Spleen (tissue), 11 donors: Measurements from ENCODE around the gene ALG12. TPM values are rescaled to one million over a fixed set of nuclear protein-coding genes. Genes with fewer than 3 reads are reported as not detected.

Source experiments
- DNase-seq: peaks from one replicate; pipeline ENCODE4 v3.0.0-alpha.2; 2020
- H3K27ac ChIP-seq, 8 donors: fragments of 200-600 bp; sonication (generic) in 7 of 8; 1 replicate in 4 of 8; 2 replicates in 4 of 8; pipeline versions ENCODE4 v1.5.0 to v1.8.0; 2016 to 2021; ENCODE audit warnings: inconsistent platforms in 4 of 8, mild to moderate bottlenecking in 4 of 8, moderate library complexity in 1 of 8
- H3K27me3 ChIP-seq, 7 donors: fragments of 200-600 bp; sonication (generic) in 6 of 7; replicated peaks in 1 of 7; 1 replicate in 4 of 7; 2 replicates in 3 of 7; pipeline versions ENCODE4 v1.5.0 to v1.8.0; 2016 to 2021; ENCODE audit warnings: inconsistent platforms in 3 of 7, mild to moderate bottlenecking in 1 of 7
- H3K36me3 ChIP-seq, 6 donors: fragments of 200-600 bp; sonication (generic) in 5 of 6; 1 replicate in 4 of 6; 2 replicates in 2 of 6; pipeline versions ENCODE4 v1.5.0 to v1.8.0; 2016 to 2021; ENCODE audit warnings: inconsistent platforms in 2 of 6
- H3K4me1 ChIP-seq, 6 donors: fragments of 200-600 bp; sonication (generic) in 5 of 6; 1 replicate in 3 of 6; 2 replicates in 3 of 6; pipeline versions ENCODE4 v1.5.0 to v1.8.0; 2016 to 2021; ENCODE audit warnings: inconsistent platforms in 3 of 6
- H3K4me3 ChIP-seq, 8 donors: fragments of 200-600 bp; sonication (generic) in 7 of 8; 1 replicate in 4 of 8; 2 replicates in 4 of 8; pipeline versions ENCODE4 v1.5.0 to v1.8.0; 2016 to 2021; ENCODE audit warnings: inconsistent platforms in 4 of 8, mild to moderate bottlenecking in 4 of 8, moderate library complexity in 2 of 8
- H3K9me3 ChIP-seq, 8 donors: fragments of 200-600 bp; sonication (generic) in 7 of 8; 1 replicate in 4 of 8; 2 replicates in 4 of 8; pipeline versions ENCODE4 v1.5.0 to v1.8.0; 2016 to 2021; ENCODE audit warnings: inconsistent platforms in 4 of 8
- POLR2A ChIP-seq, 3 donors: fragments of 450-650 bp; IDR thresholded peaks; one replicate each; pipeline ENCODE4 v1.5.1; 2017; ENCODE audit warnings: antibody characterized with exemption in 3 of 3, mild to moderate bottlenecking in 1 of 3
- POLR2AphosphoS5 ChIP-seq, 3 donors: sonication (generic); formaldehyde crosslinking; IDR thresholded peaks; one replicate each; pipeline ENCODE4 v1.5.1; 2017; ENCODE audit warnings: antibody characterized with exemption in 3 of 3
- WGBS, 5 donors: extraction: QIAGEN DNeasy Blood & Tissue Kit in 3 of 5; methylation state at CpG; one replicate each; pipeline versions ENCODE4 v1.1.5 to v1.1.7; 2013 to 2018; 5-methylcytosine and 5-hydroxymethylcytosine counted together
- intact Hi-C: fragments of 100-400 bp; cut with DNase I; formaldehyde crosslinking; loops from one replicate; pipeline ENCODE4 v1.15.0; 2023; ENCODE audit warnings: low total_unique reads
- polyA plus RNA-seq, 3 donors: library from polyadenylated mRNA; stranded (reverse); fragments of 200-250 nt; gene quantifications; one replicate each; pipeline ENCODE4 v1.2.1, GENCODE V29; 2013
- total RNA-seq, 7 donors: library from RNA; depleted of rRNA in 3 of 7; stranded (reverse); fragments of >200 nt in 3 of 7; fragmentation: NEBNext Ultra II Directional in 4 of 7; extraction: Animal tissue kit (Norgen Biotek cat#: 25700) in 4 of 7; gene quantifications; one replicate each; pipeline versions ENCODE4 v1.1.0 to v1.2.1, GENCODE V29; 2016 to 2021
- TF ChIP-seq, protein P1 (sequence below), 11 experiments: fragments of 200-600 bp in 7 of 11; fragments of 450-650 bp in 4 of 11; sonication (generic) in 4 of 11; IDR thresholded peaks in 8 of 11; conservative IDR thresholded peaks in 3 of 11; 1 replicate in 7 of 11; 2 replicates in 4 of 11; pipeline versions ENCODE4 v1.4.0 to v1.8.0; 2016 to 2021; ENCODE audit warnings: antibody characterized with exemption in 11 of 11, inconsistent platforms in 4 of 11, mild to moderate bottlenecking in 1 of 11
- donor health status: healthy with polysubstance abuse.
- donor health status: DM: no; HTN: no; CAD: no; lungs with moderate emphysema.
- donor health status: DM: no; HTN: no; CAD: no.
- donor health status: Bipolar disorder and iron deficiency.
- donor health status: healthy.
- donor health status: DM: no; HTN: no; CAD: no.
- donor health status: DM: yes; HTN: yes; CAD: no.

ALG12 gene
- total and polyA plus RNA-seq, 10 donors, result 5.7 to 20.1 (median 11.8) TPM

DNA sequence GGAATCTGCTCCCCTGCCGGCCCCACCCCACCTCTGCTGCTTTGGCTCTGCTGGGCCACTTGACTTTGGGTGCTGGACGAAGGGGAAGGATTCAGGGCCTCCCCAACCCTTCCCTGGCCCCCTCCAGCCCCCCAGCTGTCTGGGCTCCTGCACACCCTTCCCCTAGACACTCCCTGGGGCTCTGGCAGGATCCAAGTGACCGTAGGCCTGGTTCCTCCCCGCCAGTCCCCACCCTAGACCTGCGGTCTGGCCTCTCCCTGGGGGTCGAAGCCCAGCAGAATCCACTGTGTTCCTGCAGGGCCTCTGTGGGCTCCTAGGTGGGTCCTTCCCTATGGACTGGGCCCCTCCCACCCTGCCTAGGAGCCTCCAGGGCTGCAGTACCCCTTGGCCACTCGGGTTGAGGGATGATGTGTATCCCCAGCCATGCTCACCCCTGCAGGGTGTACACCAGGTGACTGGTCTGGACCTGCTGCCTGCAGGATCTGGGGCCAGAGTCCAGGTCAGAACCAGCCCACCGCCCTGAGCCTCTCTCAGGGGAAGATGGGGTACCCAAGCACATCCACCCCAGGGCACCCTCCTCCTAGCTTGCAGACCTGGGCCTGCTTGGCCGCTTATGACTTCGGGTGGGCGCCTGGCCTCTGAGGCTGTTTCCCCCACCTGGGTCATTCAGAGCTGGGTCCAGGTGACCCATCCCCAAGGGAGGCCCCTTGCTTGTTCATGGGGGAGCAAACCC is 48.0 kb upstream of the ALG12 start:
- intact Hi-C loops, result no loop called here
- Histone ChIP-seq H3K4me3 (peak overlapping the region in 3 of 8 donors; percentile 3 to 82 (median 8)), H3K27ac (peak overlapping the region; percentile 72 to 99 (median 97)), H3K9me3 (no peaks in the 10 kb centered on the region), H3K36me3 (peaks cover 2 to 48% (median 32%) of the 10 kb centered on the region in 6 donors), H3K27me3 (peaks cover 0 to under 1% (median 0%) of the 10 kb centered on the region in 7 donors), H3K4me1 (peaks cover 59 to 98% (median 87%) of the 10 kb centered on the region in 6 donors)
- DNase-seq, result peak; percentile 84
- no peak for TF ChIP-seq POLR2A (IDR thresholded peaks at IDR 0.05)
- TF ChIP-seq POLR2AphosphoS5 (IDR thresholded peaks at IDR 0.05), result peak in 2 of 3 donors; percentile 27 to 38
- TF ChIP-seq, protein P1, sequence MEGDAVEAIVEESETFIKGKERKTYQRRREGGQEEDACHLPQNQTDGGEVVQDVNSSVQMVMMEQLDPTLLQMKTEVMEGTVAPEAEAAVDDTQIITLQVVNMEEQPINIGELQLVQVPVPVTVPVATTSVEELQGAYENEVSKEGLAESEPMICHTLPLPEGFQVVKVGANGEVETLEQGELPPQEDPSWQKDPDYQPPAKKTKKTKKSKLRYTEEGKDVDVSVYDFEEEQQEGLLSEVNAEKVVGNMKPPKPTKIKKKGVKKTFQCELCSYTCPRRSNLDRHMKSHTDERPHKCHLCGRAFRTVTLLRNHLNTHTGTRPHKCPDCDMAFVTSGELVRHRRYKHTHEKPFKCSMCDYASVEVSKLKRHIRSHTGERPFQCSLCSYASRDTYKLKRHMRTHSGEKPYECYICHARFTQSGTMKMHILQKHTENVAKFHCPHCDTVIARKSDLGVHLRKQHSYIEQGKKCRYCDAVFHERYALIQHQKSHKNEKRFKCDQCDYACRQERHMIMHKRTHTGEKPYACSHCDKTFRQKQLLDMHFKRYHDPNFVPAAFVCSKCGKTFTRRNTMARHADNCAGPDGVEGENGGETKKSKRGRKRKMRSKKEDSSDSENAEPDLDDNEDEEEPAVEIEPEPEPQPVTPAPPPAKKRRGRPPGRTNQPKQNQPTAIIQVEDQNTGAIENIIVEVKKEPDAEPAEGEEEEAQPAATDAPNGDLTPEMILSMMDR (IDR thresholded peaks at IDR 0.05 in 8 of 11, conservative IDR thresholded peaks at IDR 0.05 in 3 of 11), result no peak
- 65 to 78% (median 70%) methylated on average over 4 to 11 of the region's 11 CpGs for WGBS, 5 donors

DNA sequence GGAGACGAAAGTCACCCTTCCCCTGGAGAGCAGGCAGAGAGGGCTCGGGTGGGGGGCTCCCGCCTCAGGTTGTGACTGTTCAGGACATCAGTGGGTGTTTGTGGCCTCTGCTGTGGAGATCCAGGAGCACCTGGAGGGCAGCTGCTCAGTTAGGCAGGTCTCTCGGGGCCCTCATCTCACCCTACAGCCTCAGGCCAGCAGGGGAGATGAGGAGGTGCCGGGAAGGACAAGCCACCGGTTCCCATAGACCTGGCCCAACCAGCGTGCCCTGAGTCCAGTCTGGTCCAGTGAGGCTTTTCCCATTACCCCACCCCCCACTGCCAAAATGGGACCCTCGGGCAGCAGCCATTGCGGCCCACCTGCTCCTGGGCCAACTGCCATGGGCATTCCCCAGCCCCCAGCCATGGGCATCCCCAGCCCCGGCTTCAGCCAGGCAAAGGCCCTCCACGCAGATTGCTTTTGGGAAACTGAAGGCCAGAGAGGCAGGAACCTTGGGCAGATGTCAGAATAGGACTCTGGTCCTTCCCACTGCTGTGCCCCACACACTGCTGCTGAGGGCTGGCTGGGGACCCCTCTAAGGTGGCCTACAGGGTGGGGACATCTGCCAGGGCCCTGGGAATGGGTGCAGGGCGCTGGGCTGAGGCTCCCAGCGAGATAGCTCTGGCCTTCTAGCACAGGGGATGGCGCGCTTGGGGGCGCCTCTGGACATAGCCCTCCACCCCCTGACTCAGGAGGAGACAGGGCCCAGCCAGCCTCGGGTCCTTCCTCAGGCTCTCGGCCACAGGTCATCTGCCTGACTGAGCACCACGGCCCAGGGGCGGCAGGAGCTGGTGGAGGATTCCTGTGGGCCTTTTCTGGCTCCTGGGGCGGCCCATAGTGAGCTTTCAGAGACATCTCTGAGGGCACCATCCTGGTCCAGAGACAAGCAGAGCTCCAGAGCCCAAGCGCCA is 47.1 kb upstream of the ALG12 start:
- intact Hi-C loops, result no loop called here
- peak; percentile 82 for DNase-seq
- Histone ChIP-seq H3K4me1 (peaks cover 53 to 90% (median 78%) of the 10 kb centered on the region in 6 donors), H3K4me3 (peak overlapping the region in 1 of 8 donors; percentile 82), H3K27ac (peak overlapping the region; percentile 72 to 99 (median 97)), H3K9me3 (no peaks in the 10 kb centered on the region), H3K36me3 (peaks cover 2 to 48% (median 32%) of the 10 kb centered on the region in 6 donors), H3K27me3 (no peaks in the 10 kb centered on the region)
- TF ChIP-seq, protein P1 (IDR thresholded peaks at IDR 0.05 in 8 of 11, conservative IDR thresholded peaks at IDR 0.05 in 3 of 11), result no peak
- no peak for TF ChIP-seq POLR2A (IDR thresholded peaks at IDR 0.05)
- peak; percentile 18 to 61 (median 35) for TF ChIP-seq POLR2AphosphoS5 (IDR thresholded peaks at IDR 0.05)
- 79 to 87% (median 80%) methylated on average over 14 to 22 of the region's 22 CpGs for WGBS, 5 donors

DNA sequence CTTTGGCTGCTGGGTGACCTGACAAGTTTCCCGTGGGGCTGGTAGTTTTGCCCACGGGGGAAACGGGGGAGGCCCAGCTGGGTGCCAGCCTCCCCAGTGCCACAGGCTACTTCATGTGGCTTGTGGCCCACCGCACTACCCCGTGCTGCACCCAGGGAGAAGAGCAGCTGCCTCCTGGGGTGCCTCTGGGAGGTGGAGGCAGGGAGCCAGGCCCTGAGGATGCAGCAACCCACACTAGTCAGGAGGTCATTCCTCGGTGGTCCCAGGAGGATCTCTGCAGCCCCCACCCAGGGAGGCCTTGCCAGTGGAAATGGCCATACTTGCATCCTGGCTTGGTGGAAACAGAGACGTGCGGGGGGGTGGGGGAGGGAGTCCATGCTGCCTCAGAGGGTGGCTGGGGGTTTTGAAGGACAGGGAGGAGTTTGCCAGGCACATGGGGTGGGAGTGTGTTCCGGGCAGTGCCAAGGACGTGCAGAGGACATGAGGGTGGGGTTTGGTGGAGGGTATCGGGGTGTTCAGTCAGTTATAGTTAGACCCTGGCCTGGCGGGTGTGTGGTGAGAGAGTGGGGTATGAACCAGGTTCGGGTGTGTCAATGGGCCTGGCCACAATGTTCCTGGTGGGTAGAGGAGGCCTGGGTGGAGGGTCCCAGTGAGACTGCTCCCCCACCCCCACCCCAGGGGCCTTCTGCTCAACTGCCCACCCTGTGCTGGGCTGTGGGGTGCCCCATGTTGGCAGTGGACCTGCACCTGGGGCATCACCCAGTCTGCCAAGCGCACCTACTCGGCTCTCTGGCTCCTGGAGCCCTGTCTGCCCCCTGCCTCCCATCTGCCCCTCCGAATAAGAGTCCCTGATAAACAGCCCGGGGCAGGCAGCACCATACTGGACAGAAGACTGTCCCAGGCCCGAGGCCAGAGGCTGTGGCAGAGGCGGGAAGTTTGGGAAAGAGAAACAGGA is 46.2 kb upstream of the ALG12 start:
- H3K4me3 ChIP-seq, result peak overlapping the region in 7 of 8 donors; percentile 71 to 99 (median 94)
- H3K36me3 ChIP-seq, result peaks cover 2 to 48% (median 32%) of the 10 kb centered on the region in 6 donors
- H3K9me3 ChIP-seq, result no peaks in the 10 kb centered on the region
- H3K27me3 ChIP-seq, result no peaks in the 10 kb centered on the region
- DNase-seq, result peak; percentile 81
- 58 to 72% (median 61%) methylated on average over 17 to 19 of the region's 19 CpGs for WGBS, 5 donors
- H3K27ac ChIP-seq, result peak overlapping the region; percentile 27 to 99 (median 97)
- no peak for TF ChIP-seq POLR2A (IDR thresholded peaks at IDR 0.05)
- TF ChIP-seq POLR2AphosphoS5 (IDR thresholded peaks at IDR 0.05), result peak; percentile 11 to 48 (median 41)
- TF ChIP-seq, protein P1 (IDR thresholded peaks at IDR 0.05 in 8 of 11, conservative IDR thresholded peaks at IDR 0.05 in 3 of 11), result no peak
- intact Hi-C loops, result no loop called here
- H3K4me1 ChIP-seq, result peaks cover 54 to 87% (median 77%) of the 10 kb centered on the region in 6 donors
